Spleen (tissue), 11 donors: ENCODE measurements around the gene DPEP2NB. TPM values are rescaled to one million over a fixed set of nuclear protein-coding genes. Genes with fewer than 3 reads are reported as not detected.

Experiments used
- DNase-seq: peaks from one replicate; pipeline ENCODE4 v3.0.0-alpha.2; 2020
- H3K27ac ChIP-seq, 8 donors: fragments of 200-600 bp; sonication (generic) in 7 of 8; 1 replicate in 4 of 8; 2 replicates in 4 of 8; pipeline versions ENCODE4 v1.5.0 to v1.8.0; 2016 to 2021; ENCODE audit warnings: inconsistent platforms in 4 of 8, mild to moderate bottlenecking in 4 of 8, moderate library complexity in 1 of 8
- H3K27me3 ChIP-seq, 7 donors: fragments of 200-600 bp; sonication (generic) in 6 of 7; replicated peaks in 1 of 7; 1 replicate in 4 of 7; 2 replicates in 3 of 7; pipeline versions ENCODE4 v1.5.0 to v1.8.0; 2016 to 2021; ENCODE audit warnings: inconsistent platforms in 3 of 7, mild to moderate bottlenecking in 1 of 7
- H3K36me3 ChIP-seq, 6 donors: fragments of 200-600 bp; sonication (generic) in 5 of 6; 1 replicate in 4 of 6; 2 replicates in 2 of 6; pipeline versions ENCODE4 v1.5.0 to v1.8.0; 2016 to 2021; ENCODE audit warnings: inconsistent platforms in 2 of 6
- H3K4me1 ChIP-seq, 6 donors: fragments of 200-600 bp; sonication (generic) in 5 of 6; 1 replicate in 3 of 6; 2 replicates in 3 of 6; pipeline versions ENCODE4 v1.5.0 to v1.8.0; 2016 to 2021; ENCODE audit warnings: inconsistent platforms in 3 of 6
- H3K4me3 ChIP-seq, 8 donors: fragments of 200-600 bp; sonication (generic) in 7 of 8; 1 replicate in 4 of 8; 2 replicates in 4 of 8; pipeline versions ENCODE4 v1.5.0 to v1.8.0; 2016 to 2021; ENCODE audit warnings: inconsistent platforms in 4 of 8, mild to moderate bottlenecking in 4 of 8, moderate library complexity in 2 of 8
- H3K9me3 ChIP-seq, 8 donors: fragments of 200-600 bp; sonication (generic) in 7 of 8; 1 replicate in 4 of 8; 2 replicates in 4 of 8; pipeline versions ENCODE4 v1.5.0 to v1.8.0; 2016 to 2021; ENCODE audit warnings: inconsistent platforms in 4 of 8
- POLR2A ChIP-seq, 3 donors: fragments of 450-650 bp; IDR thresholded peaks; one replicate each; pipeline ENCODE4 v1.5.1; 2017; ENCODE audit warnings: antibody characterized with exemption in 3 of 3, mild to moderate bottlenecking in 1 of 3
- POLR2AphosphoS5 ChIP-seq, 3 donors: sonication (generic); formaldehyde crosslinking; IDR thresholded peaks; one replicate each; pipeline ENCODE4 v1.5.1; 2017; ENCODE audit warnings: antibody characterized with exemption in 3 of 3
- WGBS, 5 donors: extraction: QIAGEN DNeasy Blood & Tissue Kit in 3 of 5; methylation state at CpG; one replicate each; pipeline versions ENCODE4 v1.1.5 to v1.1.7; 2013 to 2018; 5-methylcytosine and 5-hydroxymethylcytosine counted together
- intact Hi-C: fragments of 100-400 bp; cut with DNase I; formaldehyde crosslinking; loops from one replicate; pipeline ENCODE4 v1.15.0; 2023; ENCODE audit warnings: low total_unique reads
- polyA plus RNA-seq, 3 donors: library from polyadenylated mRNA; stranded (reverse); fragments of 200-250 nt; gene quantifications; one replicate each; pipeline ENCODE4 v1.2.1, GENCODE V29; 2013
- total RNA-seq, 7 donors: library from RNA; depleted of rRNA in 3 of 7; stranded (reverse); fragments of >200 nt in 3 of 7; fragmentation: NEBNext Ultra II Directional in 4 of 7; extraction: Animal tissue kit (Norgen Biotek cat#: 25700) in 4 of 7; gene quantifications; one replicate each; pipeline versions ENCODE4 v1.1.0 to v1.2.1, GENCODE V29; 2016 to 2021
- TF ChIP-seq, protein P1 (sequence below), 11 experiments: fragments of 200-600 bp in 7 of 11; fragments of 450-650 bp in 4 of 11; sonication (generic) in 4 of 11; IDR thresholded peaks in 8 of 11; conservative IDR thresholded peaks in 3 of 11; 1 replicate in 7 of 11; 2 replicates in 4 of 11; pipeline versions ENCODE4 v1.4.0 to v1.8.0; 2016 to 2021; ENCODE audit warnings: antibody characterized with exemption in 11 of 11, inconsistent platforms in 4 of 11, mild to moderate bottlenecking in 1 of 11
- donor health status: healthy with polysubstance abuse.
- donor health status: DM: no; HTN: no; CAD: no; lungs with moderate emphysema.
- donor health status: DM: no; HTN: no; CAD: no.
- donor health status: Bipolar disorder and iron deficiency.
- donor health status: healthy.
- donor health status: DM: no; HTN: no; CAD: no.
- donor health status: DM: yes; HTN: yes; CAD: no.

Gene DPEP2NB
- total and polyA plus RNA-seq, 10 donors, result not detected

DNA sequence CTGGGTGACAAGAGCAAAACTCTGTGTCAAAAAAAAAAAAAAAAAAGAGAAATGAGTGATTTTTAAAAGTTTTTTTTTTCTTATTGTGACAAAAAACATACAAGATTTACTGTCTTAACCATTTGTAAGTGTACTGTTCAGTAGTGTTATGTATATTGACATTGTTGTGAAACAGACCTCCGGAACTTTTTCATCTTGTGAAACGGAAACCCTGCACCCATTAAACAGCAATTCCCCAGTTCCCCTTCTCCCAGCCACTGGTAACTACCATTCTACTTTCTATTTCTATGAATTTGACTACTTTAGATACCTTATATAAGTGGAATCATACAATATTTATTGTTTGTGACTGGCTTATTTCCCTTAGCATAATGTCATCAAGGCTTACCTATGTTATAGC is 26.1 kb upstream of the DPEP2NB start:
- intact Hi-C loops, result loop anchor here (5.0 kb wide), 1 partner anchor 49 kb away; no protein-coding TSS in a partner anchor
- Histone ChIP-seq H3K36me3 (peaks cover 0 to 70% (median 3%) of the 10 kb centered on the region in 6 donors), H3K4me3 (peak overlapping the region in 1 of 8 donors; percentile 63), H3K4me1 (peaks cover 15 to 88% (median 59%) of the 10 kb centered on the region in 6 donors), H3K27ac (peak overlapping the region in 7 of 8 donors; percentile 72 to 90 (median 87)), H3K27me3 (no peaks in the 10 kb centered on the region), H3K9me3 (no peaks in the 10 kb centered on the region)
- no peak for DNase-seq
- TF ChIP-seq, protein P1, sequence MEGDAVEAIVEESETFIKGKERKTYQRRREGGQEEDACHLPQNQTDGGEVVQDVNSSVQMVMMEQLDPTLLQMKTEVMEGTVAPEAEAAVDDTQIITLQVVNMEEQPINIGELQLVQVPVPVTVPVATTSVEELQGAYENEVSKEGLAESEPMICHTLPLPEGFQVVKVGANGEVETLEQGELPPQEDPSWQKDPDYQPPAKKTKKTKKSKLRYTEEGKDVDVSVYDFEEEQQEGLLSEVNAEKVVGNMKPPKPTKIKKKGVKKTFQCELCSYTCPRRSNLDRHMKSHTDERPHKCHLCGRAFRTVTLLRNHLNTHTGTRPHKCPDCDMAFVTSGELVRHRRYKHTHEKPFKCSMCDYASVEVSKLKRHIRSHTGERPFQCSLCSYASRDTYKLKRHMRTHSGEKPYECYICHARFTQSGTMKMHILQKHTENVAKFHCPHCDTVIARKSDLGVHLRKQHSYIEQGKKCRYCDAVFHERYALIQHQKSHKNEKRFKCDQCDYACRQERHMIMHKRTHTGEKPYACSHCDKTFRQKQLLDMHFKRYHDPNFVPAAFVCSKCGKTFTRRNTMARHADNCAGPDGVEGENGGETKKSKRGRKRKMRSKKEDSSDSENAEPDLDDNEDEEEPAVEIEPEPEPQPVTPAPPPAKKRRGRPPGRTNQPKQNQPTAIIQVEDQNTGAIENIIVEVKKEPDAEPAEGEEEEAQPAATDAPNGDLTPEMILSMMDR (IDR thresholded peaks at IDR 0.05 in 8 of 11, conservative IDR thresholded peaks at IDR 0.05 in 3 of 11), result no peak
- TF ChIP-seq POLR2A (IDR thresholded peaks at IDR 0.05), result no peak
- no peak for TF ChIP-seq POLR2AphosphoS5 (IDR thresholded peaks at IDR 0.05)
- 49 to 85% (median 60%) methylated on average over 2 of the region's 2 CpGs for WGBS, 5 donors

DNA sequence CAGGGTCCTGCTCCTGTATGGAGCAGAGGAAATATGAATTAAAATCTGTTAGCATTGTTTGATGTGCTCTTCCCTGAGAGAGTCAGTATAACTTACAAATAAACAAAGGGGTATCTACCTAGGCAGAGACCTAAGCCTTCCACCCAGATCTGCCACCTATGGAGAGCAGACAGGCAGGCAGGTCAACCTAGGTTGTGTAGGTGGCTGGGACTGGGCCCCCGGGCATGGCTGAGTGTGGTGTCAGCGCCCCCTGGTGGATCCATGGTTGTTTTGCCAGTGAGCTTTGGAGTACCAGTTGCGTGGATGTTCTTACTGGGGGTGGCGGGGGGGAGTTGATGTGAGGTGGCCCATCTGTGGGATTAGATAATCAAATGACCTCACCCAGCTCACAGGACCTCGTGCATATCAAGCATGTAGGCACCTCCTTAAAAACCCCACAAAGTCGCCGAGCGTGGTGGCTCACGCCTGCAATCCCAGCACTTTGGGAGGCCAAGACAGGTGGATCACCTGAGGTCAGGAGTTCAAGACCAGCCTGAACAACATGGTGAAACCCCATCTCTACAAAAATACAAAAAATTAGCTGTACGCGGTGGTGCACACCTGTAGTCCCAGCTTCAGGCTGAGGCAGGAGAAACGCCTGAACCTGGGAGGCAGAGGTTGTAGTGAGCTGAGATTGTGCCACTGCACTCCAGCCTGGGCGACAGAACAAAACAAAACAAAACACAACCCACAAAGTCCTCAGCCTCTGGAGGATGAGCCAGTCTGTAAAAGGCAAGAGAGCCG is 25.0 kb upstream of the DPEP2NB start:
- intact Hi-C loops, result loop anchor here (5.0 kb wide), 1 partner anchor 48 kb away; no protein-coding TSS in a partner anchor
- Histone ChIP-seq H3K4me3 (peak overlapping the region in 1 of 8 donors; percentile 63), H3K36me3 (peaks cover 0 to 59% (median 0%) of the 10 kb centered on the region in 6 donors), H3K27me3 (no peaks in the 10 kb centered on the region), H3K9me3 (no peaks in the 10 kb centered on the region), H3K27ac (peak overlapping the region in 7 of 8 donors; percentile 72 to 90 (median 87)), H3K4me1 (peaks cover 15 to 97% (median 63%) of the 10 kb centered on the region in 6 donors)
- WGBS, 5 donors, result 59 to 69% (median 63%) methylated on average over 12 to 14 of the region's 14 CpGs
- TF ChIP-seq POLR2A (IDR thresholded peaks at IDR 0.05) (no peak), POLR2AphosphoS5 (IDR thresholded peaks at IDR 0.05) (peak; percentile 30 to 67 (median 63))
- TF ChIP-seq, protein P1 (IDR thresholded peaks at IDR 0.05 in 8 of 11, conservative IDR thresholded peaks at IDR 0.05 in 3 of 11), result peak; percentile 62 to 93 (median 89)
- peak; percentile 97 for DNase-seq

DNA sequence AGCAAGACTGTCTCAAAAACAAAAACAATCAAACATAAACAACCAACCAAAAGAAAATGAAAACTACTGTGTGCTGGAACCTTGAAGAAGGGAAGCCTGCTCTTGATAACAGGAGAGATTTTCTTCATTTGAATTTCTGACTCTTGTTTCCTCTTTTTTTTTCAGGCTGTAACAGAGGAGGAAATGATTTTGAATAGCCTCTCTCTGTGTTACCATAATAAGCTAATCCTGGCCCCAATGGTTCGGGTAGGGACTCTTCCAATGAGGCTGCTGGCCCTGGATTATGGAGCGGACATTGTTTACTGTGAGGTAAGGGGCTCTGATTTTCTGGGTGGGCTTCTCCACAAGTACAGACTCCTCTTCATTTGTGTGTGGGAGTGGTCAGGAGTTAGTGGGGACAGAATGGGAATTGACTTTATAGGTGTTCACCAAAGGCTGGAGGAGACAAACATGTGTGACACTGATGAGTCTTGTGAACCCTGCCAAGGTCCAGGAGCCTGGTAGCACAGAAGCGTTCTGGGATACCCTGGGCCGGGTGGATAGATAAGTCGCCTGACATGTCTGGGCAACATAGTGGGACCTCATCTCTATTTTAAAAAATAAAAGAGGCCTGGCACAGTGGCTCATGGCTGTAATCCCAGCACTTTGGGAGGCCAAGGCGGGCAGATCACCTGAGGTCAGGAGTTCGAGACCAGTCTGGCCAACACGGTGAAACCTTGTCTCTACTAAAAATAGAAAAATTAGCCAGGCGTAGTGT is 22.3 kb upstream of the DPEP2NB start:
- peaks cover 15 to 70% (median 63%) of the 10 kb centered on the region in 6 donors for H3K4me1 ChIP-seq
- 63 to 71% (median 65%) methylated on average over 9 of the region's 9 CpGs for WGBS, 5 donors
- H3K4me3 ChIP-seq, result peak overlapping the region in 6 of 8 donors; percentile 19 to 63 (median 30)
- peaks cover 0 to 36% (median 0%) of the 10 kb centered on the region in 6 donors for H3K36me3 ChIP-seq
- no peak for TF ChIP-seq POLR2A (IDR thresholded peaks at IDR 0.05)
- TF ChIP-seq, protein P1 (IDR thresholded peaks at IDR 0.05 in 8 of 11, conservative IDR thresholded peaks at IDR 0.05 in 3 of 11), result peak in 1 of 11 experiments; percentile 5
- DNase-seq, result peak; percentile 67
- intact Hi-C loops, result no loop called here
- H3K27ac ChIP-seq, result peak overlapping the region; percentile 53 to 90 (median 84)
- no peaks in the 10 kb centered on the region for H3K9me3 ChIP-seq
- H3K27me3 ChIP-seq, result no peaks in the 10 kb centered on the region
